ENCODE data around the gene TPSD1. TPM values are rescaled to one million over a fixed set of nuclear protein-coding genes. Genes with fewer than 3 reads are reported as not detected.
"Not testable (repeated sequence)": the region's sequence is repeated elsewhere in the genome, so short reads cannot be mapped to it uniquely, and the experiment has no call there.

Gene TPSD1
- polyA plus RNA-seq (ENCODE audit: insufficient read length in 4 of 4), result under 1 TPM in 1 of 4 donors, not detected in 3; 0.55 TPM

DNA sequence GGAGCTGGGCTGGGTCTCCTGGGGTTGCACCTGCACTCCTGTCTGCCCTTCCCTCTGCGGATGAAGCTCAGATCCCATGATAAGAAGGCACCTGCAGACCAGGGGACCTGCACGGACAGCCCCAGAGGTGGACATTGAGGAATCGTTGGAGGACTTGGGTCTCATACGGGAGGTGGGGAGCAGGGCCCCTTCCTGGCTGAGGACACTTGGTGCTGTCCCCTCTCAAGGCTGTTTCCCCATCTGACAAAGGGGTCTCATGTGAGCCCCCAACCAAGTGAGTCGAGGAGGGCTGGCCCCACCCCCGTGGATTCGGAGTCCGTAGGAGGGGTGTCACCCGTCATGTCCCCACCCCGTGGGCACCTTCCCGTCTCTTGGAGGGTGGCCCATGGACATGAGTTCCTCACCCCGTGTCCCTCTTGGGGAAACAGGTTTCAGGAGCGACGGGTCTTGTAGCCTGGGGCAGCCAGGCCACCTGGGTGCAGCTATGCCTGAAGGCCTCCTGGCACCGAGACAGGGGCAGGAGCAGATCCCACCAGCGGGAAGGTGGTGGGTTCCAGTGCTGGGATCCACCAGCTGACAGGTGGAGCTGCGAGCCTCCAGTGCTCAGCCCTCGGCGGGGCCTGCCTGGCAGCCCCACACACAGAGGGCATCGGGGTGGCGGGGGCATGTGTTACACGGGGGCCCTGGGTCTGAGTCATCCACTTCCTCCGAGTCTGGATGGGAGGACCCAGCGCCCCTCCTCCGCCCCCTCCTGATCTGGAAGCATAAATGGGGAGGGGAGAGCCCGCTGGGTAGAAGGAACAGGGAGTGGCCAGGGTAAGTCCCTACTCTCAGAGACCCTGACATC, at the start of gene TPSD1:
Gene TPSD1 (plus strand): TSS at position 794 of the 847 bp plus-strand sequence. CDS start 212 bp downstream, outside the sequence.
- DNase-seq (ENCODE audit: low read depth in 4 of 4, low spot score in 3 of 4), result not testable (repeated sequence)

DNA sequence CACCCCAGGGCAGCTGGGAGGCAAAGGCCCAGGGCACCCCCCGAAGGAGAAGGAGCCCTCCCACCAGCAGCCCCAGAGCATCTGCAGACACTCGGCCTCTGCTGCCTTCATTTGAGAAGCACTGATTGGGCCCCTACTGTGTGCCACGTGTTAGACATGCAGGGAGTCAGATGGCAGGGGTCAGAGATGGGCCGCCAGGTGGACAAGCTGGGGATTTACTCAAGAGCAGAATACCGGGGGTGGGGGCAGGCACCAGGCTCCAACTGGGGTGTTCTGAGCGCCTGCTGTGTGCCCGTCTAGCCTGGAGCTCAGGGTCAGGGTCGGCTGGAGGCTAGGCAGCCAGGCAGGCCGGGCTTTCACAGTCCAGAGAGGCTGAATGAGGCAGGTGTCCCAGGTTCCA, 49.5 kb upstream of the TPSD1 start:
- DNase-seq (ENCODE audit: low read depth in 4 of 4, low spot score in 3 of 4), result no peak

DNA sequence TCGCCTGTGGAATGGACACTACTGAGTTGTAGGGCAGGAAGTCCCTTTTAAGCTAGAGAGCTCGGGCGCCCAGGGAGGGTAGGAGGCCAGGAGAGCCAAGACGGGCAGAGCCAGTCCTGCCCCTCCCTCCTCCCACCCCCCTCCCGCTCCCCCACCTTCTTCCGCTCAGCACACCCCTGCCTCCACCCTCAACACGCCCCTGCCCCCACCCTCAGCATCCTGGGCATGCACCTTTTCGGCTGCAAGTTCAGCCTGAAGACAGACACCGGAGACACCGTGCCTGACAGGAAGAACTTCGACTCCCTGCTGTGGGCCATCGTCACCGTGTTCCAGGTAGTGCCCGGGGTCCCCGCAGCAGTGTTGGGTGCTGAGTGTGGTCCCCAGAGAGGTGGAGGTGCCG, 49.1 kb upstream of the TPSD1 start:
- DNase-seq (ENCODE audit: low read depth in 4 of 4, low spot score in 3 of 4), result no peak

DNA sequence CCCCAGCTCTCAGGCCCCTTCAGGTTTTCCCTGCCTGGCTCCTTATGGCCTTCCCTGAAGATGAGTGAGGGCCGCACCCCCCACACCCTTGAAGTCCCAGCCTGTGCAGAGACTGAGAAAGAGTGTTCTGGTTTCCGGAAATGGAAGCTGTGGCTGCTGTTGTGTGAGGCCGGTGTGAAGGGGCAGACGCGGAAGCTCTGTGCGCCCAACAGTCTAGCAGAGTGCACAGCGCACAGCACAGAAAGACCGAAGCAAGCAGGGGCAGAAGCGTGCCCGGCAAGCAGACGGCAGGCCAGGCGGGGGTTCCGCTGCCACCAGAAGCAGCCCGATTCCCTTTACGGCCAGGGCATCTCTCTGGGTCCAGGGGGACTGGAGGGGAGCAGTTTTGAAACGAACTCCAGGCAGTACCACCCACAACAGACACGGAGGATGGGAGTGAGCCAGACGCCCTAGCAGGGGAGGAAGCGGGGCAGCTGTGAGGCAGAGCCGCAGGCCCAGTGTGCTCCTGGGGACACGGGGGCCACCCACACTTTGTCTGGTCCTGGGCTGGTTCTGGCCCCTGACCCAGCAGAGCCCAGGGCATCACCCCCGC, 47.5 kb upstream of the TPSD1 start:
- no peak for DNase-seq (ENCODE audit: low read depth in 4 of 4, low spot score in 3 of 4)

DNA sequence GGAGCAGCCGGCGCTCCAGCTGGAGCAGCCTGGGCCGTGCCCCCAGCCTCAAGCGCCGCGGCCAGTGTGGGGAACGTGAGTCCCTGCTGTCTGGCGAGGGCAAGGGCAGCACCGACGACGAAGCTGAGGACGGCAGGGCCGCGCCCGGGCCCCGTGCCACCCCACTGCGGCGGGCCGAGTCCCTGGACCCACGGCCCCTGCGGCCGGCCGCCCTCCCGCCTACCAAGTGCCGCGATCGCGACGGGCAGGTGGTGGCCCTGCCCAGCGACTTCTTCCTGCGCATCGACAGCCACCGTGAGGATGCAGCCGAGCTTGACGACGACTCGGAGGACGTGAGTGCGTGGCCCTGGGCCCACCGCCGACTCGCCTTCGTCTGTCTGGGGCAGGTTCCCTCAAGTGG, 46.8 kb upstream of the TPSD1 start:
- no peak for DNase-seq (ENCODE audit: low read depth in 4 of 4, low spot score in 3 of 4)

DNA sequence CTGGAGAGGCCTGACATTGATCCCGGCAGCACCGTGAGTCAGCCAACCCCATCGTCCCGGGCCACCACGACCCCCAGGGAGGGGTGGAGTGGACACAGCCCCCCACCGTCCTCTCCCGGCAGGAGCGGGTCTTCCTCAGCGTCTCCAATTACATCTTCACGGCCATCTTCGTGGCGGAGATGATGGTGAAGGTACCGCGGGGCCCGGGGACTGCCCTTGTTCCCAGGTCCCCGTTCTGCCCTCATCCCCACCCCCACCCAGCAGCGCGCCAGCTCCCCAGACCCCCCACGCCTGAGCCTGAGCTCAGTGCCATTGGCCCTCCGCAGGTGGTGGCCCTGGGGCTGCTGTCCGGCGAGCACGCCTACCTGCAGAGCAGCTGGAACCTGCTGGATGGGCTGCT, 45.4 kb upstream of the TPSD1 start:
- DNase-seq (ENCODE audit: low read depth in 4 of 4, low spot score in 3 of 4), result no peak

DNA sequence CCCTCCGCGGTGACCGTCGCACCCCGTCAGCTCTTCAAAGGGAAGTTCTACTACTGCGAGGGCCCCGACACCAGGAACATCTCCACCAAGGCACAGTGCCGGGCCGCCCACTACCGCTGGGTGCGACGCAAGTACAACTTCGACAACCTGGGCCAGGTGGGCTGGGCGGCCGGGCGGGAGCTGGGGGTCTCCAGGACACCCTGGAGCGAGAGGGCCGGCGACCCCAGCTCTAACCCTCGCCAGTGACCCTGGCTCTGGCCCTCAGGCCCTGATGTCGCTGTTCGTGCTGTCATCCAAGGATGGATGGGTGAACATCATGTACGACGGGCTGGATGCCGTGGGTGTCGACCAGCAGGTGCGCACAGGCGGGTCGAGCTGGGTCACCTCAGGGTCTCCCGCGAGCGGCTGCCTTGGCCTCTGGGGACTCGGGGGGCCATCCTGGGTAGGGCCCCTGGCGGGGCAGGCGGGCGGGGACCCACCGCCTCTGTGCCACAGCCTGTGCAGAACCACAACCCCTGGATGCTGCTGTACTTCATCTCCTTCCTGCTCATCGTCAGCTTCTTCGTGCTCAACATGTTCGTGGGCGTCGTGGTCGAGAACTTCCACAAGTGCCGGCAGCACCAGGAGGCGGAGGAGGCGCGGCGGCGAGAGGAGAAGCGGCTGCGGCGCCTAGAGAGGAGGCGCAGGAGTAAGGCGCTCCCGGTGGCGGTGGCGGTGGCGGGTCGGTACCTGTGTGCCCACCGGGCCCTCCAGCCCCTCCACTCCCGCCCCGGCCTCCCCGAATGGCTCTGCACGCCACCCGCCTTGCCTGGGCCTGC, 44.2 kb upstream of the TPSD1 start:
- no peak for DNase-seq (ENCODE audit: low read depth in 4 of 4, low spot score in 3 of 4)

DNA sequence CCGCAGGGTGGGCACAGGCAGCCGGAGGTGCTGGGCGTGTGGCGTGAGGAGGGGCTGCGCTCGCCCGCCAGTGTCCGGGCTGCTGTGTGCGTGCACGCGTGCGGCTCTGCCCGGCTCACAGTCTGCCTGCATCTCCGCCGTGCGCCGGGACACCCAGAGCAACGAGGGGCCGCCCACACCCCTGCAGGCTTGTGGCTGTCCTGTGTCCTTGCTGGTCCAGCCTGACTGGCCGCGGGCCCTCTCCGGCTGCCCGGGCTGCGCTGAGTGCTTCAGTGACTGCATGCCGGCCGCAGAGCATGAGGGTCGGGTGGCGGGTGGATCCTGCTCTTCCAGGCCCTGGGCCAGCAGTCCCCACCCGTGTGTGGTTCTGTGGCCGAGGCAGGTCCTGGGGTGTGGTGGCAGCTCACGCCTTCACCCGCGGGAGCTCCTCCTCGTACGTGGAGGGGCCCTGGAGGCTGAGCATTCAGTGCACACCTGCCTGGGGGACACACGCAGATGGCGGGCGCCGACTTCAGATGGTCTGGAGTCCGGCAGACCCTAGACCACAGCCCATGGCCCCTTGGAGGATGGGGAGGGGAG, 43.2 kb upstream of the TPSD1 start:
- DNase-seq (ENCODE audit: low read depth in 4 of 4, low spot score in 3 of 4), result no peak

DNA sequence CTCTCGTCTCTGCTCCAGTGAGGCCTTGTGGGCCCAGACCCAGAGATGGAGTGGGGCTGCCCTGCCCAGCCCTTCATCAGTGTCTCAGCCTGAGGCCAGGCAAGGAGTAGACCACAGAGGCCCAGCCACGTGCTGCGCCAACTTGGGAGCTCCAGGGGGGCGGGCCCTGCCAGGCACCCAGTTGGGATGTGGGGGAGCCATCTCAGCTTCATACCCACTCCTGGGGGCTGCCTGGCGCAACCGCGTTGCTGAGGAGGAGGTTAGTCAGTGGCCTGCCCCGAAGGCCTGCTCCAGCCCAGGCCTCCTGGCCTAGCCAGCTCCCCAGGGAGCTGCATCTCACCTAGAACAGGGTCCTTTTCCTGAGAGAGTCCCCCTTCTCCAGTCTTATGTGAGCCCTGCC, 42.6 kb upstream of the TPSD1 start:
- no peak for DNase-seq (ENCODE audit: low read depth in 4 of 4, low spot score in 3 of 4)

DNA sequence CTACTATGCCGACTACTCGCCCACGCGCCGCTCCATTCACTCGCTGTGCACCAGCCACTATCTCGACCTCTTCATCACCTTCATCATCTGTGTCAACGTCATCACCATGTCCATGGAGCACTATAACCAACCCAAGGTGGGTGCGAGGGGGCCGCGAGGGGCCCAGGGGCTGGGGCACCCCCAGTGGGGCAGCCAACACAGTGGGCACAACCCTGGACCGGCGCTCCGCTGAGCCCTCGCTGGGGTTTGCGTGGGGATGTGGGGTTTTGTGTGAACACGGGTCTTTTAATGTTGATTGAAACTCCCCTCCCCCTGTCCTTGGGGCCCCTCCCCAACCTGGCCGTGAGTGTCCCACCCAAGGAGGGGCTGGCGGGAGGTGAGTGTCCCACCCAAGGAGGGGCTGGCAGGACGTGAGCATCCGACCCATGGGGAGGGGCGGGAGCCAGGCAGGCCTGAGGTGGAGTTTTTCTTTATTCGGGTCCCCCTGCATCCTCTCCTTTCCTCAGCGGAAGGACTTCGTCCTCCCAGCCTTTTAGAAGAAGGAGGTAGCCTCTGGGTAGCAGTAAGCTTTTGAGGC, 42.0 kb upstream of the TPSD1 start:
- no peak for DNase-seq (ENCODE audit: low read depth in 4 of 4, low spot score in 3 of 4)

DNA sequence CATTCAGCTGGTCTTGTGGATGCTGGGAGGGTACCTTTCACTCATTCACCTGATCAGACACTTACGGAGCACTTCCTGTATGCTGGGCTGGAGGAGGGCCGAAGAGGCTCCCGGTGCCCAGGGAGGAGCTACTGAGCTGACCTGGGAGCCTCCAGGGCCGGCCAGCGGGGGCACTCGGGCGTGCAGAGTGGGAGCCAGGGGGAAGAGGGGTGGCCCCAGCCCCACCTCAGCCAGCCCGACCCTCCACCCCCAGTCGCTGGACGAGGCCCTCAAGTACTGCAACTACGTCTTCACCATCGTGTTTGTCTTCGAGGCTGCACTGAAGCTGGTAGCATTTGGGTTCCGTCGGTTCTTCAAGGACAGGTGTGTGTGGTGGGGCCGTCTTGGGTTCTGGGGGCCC, 41.1 kb upstream of the TPSD1 start:
- no peak for DNase-seq (ENCODE audit: low read depth in 4 of 4, low spot score in 3 of 4)

DNA sequence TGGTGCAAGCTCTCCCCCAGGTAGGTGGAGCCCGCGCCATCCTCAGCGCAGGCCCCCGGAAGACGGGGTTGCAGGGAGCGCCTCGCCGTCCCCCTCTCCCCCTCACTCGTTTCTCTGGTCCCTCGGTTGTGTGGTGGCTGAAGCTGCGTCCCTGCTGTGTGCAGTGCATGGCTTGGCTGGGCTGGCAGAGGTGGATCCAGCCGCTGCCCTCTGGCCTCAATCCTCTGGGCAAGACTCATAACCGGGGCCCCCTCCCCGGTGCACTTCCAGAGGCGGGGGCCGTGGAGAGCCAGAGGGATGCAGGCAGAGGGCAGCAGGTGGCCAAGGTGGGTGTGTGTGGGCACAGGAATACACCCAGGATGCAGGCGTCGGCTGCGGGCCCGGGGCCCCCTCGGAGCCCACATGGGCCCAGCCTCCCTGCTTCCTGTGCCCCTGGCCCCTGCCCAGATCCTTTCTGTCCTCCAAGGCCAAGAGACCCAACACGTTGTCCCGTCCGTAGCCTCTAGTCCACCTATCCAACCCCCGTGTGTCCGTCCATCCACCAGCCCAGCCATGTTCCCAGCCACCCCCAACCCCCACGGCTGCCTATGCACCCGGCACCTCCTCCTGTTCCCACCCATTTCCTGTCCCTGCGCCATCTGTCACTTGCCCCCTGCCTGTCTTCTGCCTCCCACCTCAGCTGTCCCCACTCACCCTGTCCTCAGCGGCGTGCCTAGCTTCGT, 40.1 kb upstream of the TPSD1 start:
- DNase-seq (ENCODE audit: low read depth in 4 of 4, low spot score in 3 of 4), result no peak

DNA sequence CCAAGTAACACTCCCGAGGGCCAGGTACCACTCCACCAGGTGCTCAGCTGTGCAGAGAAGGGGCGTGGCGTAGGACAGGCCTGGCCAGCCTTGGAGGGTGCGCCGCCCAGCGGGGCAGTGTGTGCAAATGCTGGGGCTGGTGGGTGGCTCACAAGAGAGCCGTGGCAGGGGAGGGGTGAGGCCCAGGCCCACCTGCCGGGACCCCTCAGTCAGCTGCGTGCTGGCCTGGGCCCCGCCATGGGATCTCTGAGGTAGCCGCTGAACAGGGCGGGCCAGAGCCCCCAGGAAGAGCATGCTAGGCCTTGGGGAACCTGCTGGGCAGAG, 39.6 kb upstream of the TPSD1 start:
- no peak for DNase-seq (ENCODE audit: low read depth in 4 of 4, low spot score in 3 of 4)

DNA sequence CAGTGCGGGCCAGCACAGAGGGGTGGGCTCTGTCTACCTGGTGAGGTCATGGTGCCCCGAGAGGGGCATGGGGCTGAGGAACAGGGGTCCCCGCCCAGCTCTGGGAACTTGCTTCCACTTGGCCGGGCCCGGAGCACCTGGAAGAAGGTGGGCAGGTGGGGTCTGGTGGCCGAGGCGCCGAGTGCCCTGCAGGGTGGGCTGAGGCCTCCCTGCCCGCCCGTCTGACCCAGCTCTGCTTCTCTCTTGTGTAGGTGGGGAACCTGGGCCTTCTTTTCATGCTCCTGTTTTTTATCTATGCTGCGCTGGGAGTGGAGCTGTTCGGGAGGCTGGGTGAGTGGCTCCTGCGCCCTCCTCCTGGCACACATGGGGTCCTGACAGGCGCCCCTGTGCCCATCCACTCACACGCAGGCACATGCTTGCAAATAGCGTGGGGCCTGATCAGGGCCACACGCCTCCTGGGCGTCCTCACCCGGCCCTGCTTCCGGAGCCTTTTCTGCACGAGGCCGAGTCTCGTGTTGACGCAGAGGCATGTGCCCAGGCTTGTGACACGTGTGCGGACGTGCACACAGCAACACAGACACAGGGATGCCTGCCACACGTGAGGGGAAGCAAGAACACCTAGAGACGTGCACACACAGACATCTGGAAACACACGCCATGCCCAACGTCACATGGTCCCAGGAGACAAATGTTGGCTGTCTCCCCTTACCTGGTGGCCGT, 39.0 kb upstream of the TPSD1 start:
- no peak for DNase-seq (ENCODE audit: low read depth in 4 of 4, low spot score in 3 of 4)

DNA sequence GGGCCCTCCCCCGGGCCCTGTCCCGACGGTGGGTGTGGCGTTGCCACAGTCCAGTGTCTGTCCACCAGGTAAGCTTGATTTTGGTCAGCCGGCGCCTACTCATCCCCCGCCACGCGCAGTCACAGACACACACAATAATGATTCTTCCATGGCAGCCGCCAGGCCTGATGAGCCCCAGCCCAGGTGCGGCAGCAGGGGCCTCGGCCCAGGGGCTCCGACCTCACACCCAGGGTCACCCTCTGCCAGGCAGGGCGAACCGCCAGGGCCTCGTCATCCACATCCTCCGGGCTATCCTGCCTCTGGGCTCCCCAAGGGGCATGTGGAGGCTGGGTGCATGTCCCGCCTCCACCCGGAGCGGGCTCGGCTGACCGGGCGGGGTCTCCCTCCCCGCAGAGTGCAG, 38.3 kb upstream of the TPSD1 start:
- DNase-seq (ENCODE audit: low read depth in 4 of 4, low spot score in 3 of 4), result no peak

DNA sequence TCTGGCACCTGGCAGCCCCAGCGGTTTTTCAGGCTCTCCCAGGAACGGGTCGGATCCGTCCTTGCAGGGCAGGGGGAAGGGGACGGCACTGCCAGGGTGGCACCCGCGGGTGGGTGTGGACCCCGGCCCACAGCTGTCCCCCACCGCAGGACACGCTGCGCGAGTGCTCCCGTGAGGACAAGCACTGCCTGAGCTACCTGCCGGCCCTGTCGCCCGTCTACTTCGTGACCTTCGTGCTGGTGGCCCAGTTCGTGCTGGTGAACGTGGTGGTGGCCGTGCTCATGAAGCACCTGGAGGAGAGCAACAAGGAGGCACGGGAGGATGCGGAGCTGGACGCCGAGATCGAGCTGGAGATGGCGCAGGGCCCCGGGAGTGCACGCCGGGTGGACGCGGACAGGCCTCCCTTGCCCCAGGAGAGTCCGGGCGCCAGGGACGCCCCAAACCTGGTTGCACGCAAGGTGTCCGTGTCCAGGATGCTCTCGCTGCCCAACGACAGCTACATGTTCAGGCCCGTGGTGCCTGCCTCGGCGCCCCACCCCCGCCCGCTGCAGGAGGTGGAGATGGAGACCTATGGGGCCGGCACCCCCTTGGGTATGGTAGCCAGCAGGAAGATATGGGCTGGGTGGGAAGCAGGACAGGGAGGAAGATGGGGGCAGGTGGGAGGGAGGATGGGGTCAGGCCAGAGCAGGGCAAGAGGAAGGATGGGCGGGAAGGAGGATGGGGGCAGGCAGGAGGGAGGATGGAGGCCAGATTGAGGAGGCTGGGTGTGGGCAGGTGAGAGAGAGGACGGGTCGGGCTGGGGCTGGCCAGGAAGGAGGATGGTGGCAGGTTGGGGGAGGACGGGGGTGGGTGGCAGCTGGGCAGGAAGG, 37.6 kb upstream of the TPSD1 start:
- no peak for DNase-seq (ENCODE audit: low read depth in 4 of 4, low spot score in 3 of 4)

DNA sequence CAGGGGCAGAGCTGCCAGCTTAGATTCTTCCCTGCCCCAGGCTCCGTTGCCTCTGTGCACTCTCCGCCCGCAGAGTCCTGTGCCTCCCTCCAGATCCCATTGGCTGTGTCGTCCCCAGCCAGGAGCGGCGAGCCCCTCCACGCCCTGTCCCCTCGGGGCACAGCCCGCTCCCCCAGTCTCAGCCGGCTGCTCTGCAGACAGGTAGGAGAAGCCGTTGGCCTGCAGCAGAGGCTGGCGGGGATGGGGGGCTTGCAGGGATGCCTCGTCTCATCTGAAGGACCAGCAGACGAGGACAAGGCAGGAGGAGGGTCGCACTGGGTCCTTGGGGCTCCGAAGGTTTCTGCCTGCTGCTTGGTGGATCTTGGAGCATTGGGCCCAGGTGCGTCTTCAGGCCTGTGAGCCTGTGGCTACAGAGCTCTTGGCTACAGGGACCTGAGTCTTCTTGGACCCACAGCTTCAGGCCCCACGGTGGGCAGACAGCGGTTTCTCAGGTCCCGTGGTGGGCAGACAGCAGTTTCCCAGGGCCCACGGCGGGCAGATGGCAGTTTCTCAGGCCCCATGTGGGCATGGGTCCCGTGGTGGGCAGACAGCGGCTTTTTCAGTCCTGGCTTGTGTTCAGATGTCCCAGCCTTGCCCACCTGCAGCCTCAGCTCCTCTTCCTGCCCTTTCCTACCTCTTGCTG, 36.8 kb upstream of the TPSD1 start:
- DNase-seq (ENCODE audit: low read depth in 4 of 4, low spot score in 3 of 4), result no peak

DNA sequence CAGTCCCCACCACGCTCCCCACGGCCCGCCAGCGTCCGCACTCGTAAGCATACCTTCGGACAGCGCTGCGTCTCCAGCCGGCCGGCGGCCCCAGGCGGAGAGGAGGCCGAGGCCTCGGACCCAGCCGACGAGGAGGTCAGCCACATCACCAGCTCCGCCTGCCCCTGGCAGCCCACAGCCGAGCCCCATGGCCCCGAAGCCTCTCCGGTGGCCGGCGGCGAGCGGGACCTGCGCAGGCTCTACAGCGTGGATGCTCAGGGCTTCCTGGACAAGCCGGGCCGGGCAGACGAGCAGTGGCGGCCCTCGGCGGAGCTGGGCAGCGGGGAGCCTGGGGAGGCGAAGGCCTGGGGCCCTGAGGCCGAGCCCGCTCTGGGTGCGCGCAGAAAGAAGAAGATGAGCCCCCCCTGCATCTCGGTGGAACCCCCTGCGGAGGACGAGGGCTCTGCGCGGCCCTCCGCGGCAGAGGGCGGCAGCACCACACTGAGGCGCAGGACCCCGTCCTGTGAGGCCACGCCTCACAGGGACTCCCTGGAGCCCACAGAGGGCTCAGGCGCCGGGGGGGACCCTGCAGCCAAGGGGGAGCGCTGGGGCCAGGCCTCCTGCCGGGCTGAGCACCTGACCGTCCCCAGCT, 35.7 kb upstream of the TPSD1 start:
- no peak for DNase-seq (ENCODE audit: low read depth in 4 of 4, low spot score in 3 of 4)

All from right renal pelvis (tissue), 4 donors.